OCI-LY3 (cell line): ENCODE results near the gene SORL1.

Experiments used
- H2AFZ ChIP-seq: fragments of 200-600, 300-600 bp; shearing (Covaris generic); 2 replicates; pipeline ENCODE4 v1.6.0; 2014; ENCODE audit warnings: antibody characterized with exemption, low read depth, low read length
- H3K27ac ChIP-seq: fragments of 200-600, 300-600 bp; sonication (generic); 2 replicates; pipeline ENCODE4 v1.5.1; 2014; ENCODE audit warnings: mild to moderate bottlenecking, low read length, moderate library complexity, mixed read lengths
- H3K27me3 ChIP-seq: fragments of 200-600, 300-600 bp; sonication (generic); 2 replicates; pipeline ENCODE4 v1.6.1; 2014; ENCODE audit warnings: low read depth, low read length, mixed read lengths
- H3K36me3 ChIP-seq: fragments of 200-600, 300-600 bp; sonication (generic); replicated peaks from 2 replicates; pipeline ENCODE3; 2014; ENCODE audit warnings: low read depth, low read length, mixed read lengths
- H3K4me1 ChIP-seq: fragments of 300-600, 200-600 bp; sonication (generic); 2 replicates; pipeline ENCODE4 v1.6.1; 2014; ENCODE audit warnings: low read length, mixed read lengths
- H3K4me2 ChIP-seq: fragments of 200-600, 300-600 bp; sonication (generic); 2 replicates; pipeline ENCODE4 v1.6.1; 2014; ENCODE audit warnings: low read length, mixed read lengths
- H3K4me3 ChIP-seq: fragments of 300-600, 200-600 bp; sonication (generic); 2 replicates; pipeline ENCODE4 v1.5.1; 2014; ENCODE audit warnings: antibody characterized with exemption, mild to moderate bottlenecking, low read length, moderate library complexity
- H3K79me2 ChIP-seq: fragments of 300-600, 200-600 bp; shearing (Covaris generic); 2 replicates; pipeline ENCODE4 v1.6.1; 2014; ENCODE audit warnings: mild to moderate bottlenecking, low read length, mixed read lengths
- H3K9ac ChIP-seq: fragments of 300-600, 200-600 bp; shearing (Covaris generic); 2 replicates; pipeline ENCODE4 v1.6.0; 2014; ENCODE audit warnings: mild to moderate bottlenecking, low read length, moderate library complexity
- H3K9me3 ChIP-seq: fragments of 200-600, 300-600 bp; shearing (Covaris generic); 2 replicates; pipeline ENCODE4 v1.6.1; 2014; ENCODE audit warnings: low read length, mixed read lengths; ENCODE audit not compliant: insufficient read depth
- H4K20me1 ChIP-seq: fragments of 200-600, 300-600 bp; sonication (generic); 2 replicates; pipeline ENCODE4 v1.6.1; 2016; ENCODE audit warnings: low read length, mixed read lengths; ENCODE audit not compliant: insufficient read depth
- EZH2phosphoT487 ChIP-seq: fragments of 200-600 bp; shearing (Covaris generic); IDR thresholded peaks from 2 replicates; pipeline ENCODE4 v1.6.1; 2018; ENCODE audit warnings: antibody characterized with exemption, mixed run types, low read depth
- TF ChIP-seq, protein P1 (sequence below): fragments of 200-600, 300-600 bp; sonication (generic); IDR thresholded peaks from 2 replicates; pipeline ENCODE4 v1.5.1; 2014; ENCODE audit warnings: antibody characterized with exemption, low read length, low read depth

SORL1 gene

DNA sequence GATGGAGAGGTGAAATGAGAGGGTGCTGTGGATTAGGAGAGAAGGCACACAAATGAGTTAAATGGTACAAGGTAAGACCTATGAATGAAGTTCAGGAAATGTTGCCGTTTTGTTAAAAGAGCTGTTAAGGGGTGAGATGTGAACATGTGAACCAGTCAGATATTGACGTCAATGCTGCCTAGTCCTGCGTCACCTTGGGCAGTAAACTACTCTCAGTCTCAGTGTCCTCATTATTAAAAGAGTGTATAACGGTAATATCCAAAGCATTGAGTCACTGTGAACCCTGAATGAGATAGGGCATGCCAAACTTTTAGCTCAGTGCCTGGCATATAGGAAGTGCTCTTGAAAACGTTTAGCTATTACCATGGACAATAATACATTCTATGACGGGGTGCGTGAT is 33.1 kb downstream of the SORL1 start:
- TF ChIP-seq, protein P1, sequence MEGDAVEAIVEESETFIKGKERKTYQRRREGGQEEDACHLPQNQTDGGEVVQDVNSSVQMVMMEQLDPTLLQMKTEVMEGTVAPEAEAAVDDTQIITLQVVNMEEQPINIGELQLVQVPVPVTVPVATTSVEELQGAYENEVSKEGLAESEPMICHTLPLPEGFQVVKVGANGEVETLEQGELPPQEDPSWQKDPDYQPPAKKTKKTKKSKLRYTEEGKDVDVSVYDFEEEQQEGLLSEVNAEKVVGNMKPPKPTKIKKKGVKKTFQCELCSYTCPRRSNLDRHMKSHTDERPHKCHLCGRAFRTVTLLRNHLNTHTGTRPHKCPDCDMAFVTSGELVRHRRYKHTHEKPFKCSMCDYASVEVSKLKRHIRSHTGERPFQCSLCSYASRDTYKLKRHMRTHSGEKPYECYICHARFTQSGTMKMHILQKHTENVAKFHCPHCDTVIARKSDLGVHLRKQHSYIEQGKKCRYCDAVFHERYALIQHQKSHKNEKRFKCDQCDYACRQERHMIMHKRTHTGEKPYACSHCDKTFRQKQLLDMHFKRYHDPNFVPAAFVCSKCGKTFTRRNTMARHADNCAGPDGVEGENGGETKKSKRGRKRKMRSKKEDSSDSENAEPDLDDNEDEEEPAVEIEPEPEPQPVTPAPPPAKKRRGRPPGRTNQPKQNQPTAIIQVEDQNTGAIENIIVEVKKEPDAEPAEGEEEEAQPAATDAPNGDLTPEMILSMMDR = no peak
- TF ChIP-seq EZH2phosphoT487 = no peak
- peaks cover 76% of the 10 kb centered on the region for H3K36me3 ChIP-seq
- no peaks in the 10 kb centered on the region for H3K27me3 ChIP-seq
- H3K9me3 ChIP-seq = no peaks in the 10 kb centered on the region
- no peak overlapping the region for H3K27ac ChIP-seq
- H3K79me2 ChIP-seq = peaks cover 56% of the 10 kb centered on the region
- H3K9ac ChIP-seq = no peak overlapping the region
- no peak overlapping the region for H2AFZ ChIP-seq
- H3K4me3 ChIP-seq = no peak overlapping the region
- peaks cover 76% of the 10 kb centered on the region for H4K20me1 ChIP-seq
- no peak overlapping the region for H3K4me2 ChIP-seq
- peaks cover 11% of the 10 kb centered on the region for H3K4me1 ChIP-seq

DNA sequence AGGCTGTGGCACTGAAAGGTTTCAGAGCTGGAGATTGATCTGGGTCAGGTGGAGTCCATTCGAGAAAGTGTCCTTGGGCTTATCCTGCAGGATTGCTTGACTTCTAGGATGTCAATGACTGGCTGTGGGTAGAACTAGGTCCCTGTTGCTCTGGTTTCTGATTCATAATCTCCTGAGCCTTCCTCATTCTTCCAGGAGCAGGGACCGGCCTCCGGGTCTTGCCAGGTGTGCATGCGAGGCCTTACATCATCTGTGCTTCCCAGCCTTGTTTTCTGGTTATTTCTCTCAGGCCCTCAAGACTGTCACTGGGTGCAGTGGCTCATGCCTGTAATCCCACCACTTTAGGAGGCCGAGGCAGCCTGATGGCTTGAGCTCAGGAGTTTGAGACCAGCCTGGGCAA is 33.9 kb downstream of the SORL1 start:
- no peak overlapping the region for H2AFZ ChIP-seq
- H3K27me3 ChIP-seq = no peaks in the 10 kb centered on the region
- TF ChIP-seq, protein P1 = no peak
- no peak for TF ChIP-seq EZH2phosphoT487
- H3K4me2 ChIP-seq = no peak overlapping the region
- H3K27ac ChIP-seq = no peak overlapping the region
- H3K4me3 ChIP-seq = no peak overlapping the region
- H3K79me2 ChIP-seq = peaks cover 56% of the 10 kb centered on the region
- H3K36me3 ChIP-seq = peaks cover 78% of the 10 kb centered on the region
- peaks cover 73% of the 10 kb centered on the region for H4K20me1 ChIP-seq
- peaks cover 11% of the 10 kb centered on the region for H3K4me1 ChIP-seq
- H3K9me3 ChIP-seq = no peaks in the 10 kb centered on the region
- H3K9ac ChIP-seq = no peak overlapping the region

DNA sequence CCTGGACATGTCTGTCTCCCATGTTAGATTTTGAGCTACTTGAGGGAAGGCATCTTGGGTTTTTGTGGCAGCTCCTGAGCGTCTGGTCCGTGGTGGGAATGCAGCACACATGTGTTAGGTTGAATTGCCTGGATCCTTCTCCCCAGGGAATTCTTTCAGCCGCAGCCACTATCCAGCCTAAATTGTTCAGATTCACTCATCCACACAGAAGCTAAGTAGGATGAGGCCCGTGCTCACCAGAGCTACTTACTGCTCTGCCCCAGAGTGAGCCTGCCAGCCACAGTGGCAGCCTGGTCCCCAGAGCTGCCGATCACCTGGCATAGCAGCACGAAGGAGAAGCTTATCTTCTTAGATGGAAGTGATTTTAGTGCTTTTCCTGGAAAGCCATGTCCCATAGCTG is 35.1 kb downstream of the SORL1 start:
- Histone ChIP-seq H3K9ac (no peak overlapping the region), H3K79me2 (peaks cover 50% of the 10 kb centered on the region), H3K4me2 (no peak overlapping the region), H3K4me1 (peaks cover 6% of the 10 kb centered on the region), H4K20me1 (peaks cover 66% of the 10 kb centered on the region), H3K36me3 (peaks cover 83% of the 10 kb centered on the region), H3K4me3 (no peak overlapping the region), H3K27me3 (no peaks in the 10 kb centered on the region), H3K9me3 (no peaks in the 10 kb centered on the region), H3K27ac (no peak overlapping the region), H2AFZ (no peak overlapping the region)
- TF ChIP-seq EZH2phosphoT487 = no peak

DNA sequence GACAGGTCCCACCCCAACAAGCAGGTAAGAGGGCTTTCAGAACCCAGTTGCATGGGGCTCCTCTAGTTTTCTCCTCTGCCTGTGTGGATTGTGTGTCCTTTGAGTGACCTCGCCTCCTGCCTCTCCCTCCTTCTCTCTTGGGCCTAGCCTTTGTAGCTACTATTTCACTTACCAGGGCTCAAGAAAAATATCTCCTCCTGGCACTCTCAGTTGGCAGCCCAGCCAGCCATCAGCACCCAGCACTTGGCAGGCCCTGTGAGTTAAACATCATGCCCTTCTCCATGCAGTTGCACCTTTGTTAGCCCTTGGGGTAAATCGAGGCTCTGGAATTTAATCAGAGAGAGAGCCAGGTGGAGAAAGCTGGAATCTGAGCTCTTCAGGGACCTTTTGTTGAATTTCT is 36.1 kb downstream of the SORL1 start:
- Histone ChIP-seq H3K4me1 (no peaks in the 10 kb centered on the region), H3K4me3 (no peak overlapping the region), H3K36me3 (peaks cover 78% of the 10 kb centered on the region), H3K9ac (no peak overlapping the region), H3K4me2 (no peak overlapping the region), H3K79me2 (peaks cover 41% of the 10 kb centered on the region), H3K9me3 (no peaks in the 10 kb centered on the region), H2AFZ (no peak overlapping the region), H3K27me3 (no peaks in the 10 kb centered on the region), H4K20me1 (peaks cover 56% of the 10 kb centered on the region), H3K27ac (no peak overlapping the region)
- no peak for TF ChIP-seq EZH2phosphoT487
- TF ChIP-seq, protein P1 = no peak

DNA sequence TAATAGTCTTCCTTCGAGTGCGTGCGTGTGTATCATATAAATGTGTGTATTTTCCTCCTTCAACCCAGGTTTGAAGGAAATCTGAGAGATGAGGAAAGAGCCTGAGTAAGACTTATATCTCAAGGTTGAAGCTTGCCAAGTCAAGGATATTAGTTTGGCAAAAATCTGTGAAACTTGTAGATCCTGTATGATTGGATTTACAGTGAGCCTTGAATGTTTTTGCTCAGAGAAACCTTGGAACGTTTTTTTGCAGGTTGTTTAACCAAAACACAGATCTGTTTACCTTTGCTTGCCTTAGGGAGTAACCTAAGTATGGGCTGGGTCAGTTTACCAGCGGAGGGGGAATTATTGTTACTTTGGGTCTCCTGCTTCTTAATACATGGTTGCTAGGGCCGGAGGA is 36.5 kb downstream of the SORL1 start:
- no peak overlapping the region for H3K27ac ChIP-seq
- H3K27me3 ChIP-seq = no peaks in the 10 kb centered on the region
- no peak overlapping the region for H3K4me2 ChIP-seq
- peaks cover 3% of the 10 kb centered on the region for H3K4me1 ChIP-seq
- H3K36me3 ChIP-seq = peaks cover 75% of the 10 kb centered on the region
- H3K9me3 ChIP-seq = no peaks in the 10 kb centered on the region
- H2AFZ ChIP-seq = no peak overlapping the region
- no peak overlapping the region for H3K4me3 ChIP-seq
- H3K9ac ChIP-seq = no peak overlapping the region
- no peak for TF ChIP-seq EZH2phosphoT487
- TF ChIP-seq, protein P1 = no peak
- H4K20me1 ChIP-seq = peaks cover 52% of the 10 kb centered on the region
- peaks cover 37% of the 10 kb centered on the region for H3K79me2 ChIP-seq
